Bronchial epithelial cell (primary cell): ENCODE results near the gene FRMD4A. TPM values are rescaled to one million over a fixed set of nuclear protein-coding genes. Genes with fewer than 3 reads are reported as not detected.
A peak's percentile ranks its signal among the peaks of the same experiment; 100 is the strongest.
"Not testable (repeated sequence)": the region's sequence is repeated elsewhere in the genome, so short reads cannot be mapped to it uniquely, and the experiment has no call there.

Source experiments
- DNase-seq: peaks from one replicate; pipeline ENCODE4 v3.0.0-alpha.2; 2010; ENCODE audit warnings: low read depth
- FAIRE-seq: peaks from 2 replicates; lab custom pipeline; 2011; peaks lifted over from hg19 to GRCh38; lab: Jason Lieb, UNC
- H3K27me3 ChIP-seq: 2 replicates; pipeline ENCODE4 v1.5.1; 2011; ENCODE audit warnings: low read length; ENCODE audit not compliant: control insufficient read depth, insufficient read depth
- H3K36me3 ChIP-seq: 2 replicates; pipeline ENCODE4 v1.5.1; 2011; ENCODE audit warnings: low read length; ENCODE audit not compliant: control insufficient read depth, insufficient read depth
- H3K4me3 ChIP-seq: 2 replicates; pipeline ENCODE4 v1.5.1; 2011; ENCODE audit warnings: mild to moderate bottlenecking, low read depth, low read length, control low read depth
- total RNA-seq: library from RNA; depleted of rRNA; stranded (reverse); fragments of >200 nt; gene quantifications from 2 replicates; pipeline ENCODE4 v1.2.1, GENCODE V29; 2014
- TF ChIP-seq, protein P1 (sequence below): IDR thresholded peaks from 2 replicates; pipeline ENCODE4 v1.5.1; 2011; ENCODE audit warnings: mild to moderate bottlenecking, moderate library complexity, low read length, control low read depth, inconsistent platforms; ENCODE audit not compliant: insufficient read depth, severe bottlenecking

FRMD4A gene
- total RNA-seq, 1 donor from 2014 or later, result 3.2 TPM

DNA sequence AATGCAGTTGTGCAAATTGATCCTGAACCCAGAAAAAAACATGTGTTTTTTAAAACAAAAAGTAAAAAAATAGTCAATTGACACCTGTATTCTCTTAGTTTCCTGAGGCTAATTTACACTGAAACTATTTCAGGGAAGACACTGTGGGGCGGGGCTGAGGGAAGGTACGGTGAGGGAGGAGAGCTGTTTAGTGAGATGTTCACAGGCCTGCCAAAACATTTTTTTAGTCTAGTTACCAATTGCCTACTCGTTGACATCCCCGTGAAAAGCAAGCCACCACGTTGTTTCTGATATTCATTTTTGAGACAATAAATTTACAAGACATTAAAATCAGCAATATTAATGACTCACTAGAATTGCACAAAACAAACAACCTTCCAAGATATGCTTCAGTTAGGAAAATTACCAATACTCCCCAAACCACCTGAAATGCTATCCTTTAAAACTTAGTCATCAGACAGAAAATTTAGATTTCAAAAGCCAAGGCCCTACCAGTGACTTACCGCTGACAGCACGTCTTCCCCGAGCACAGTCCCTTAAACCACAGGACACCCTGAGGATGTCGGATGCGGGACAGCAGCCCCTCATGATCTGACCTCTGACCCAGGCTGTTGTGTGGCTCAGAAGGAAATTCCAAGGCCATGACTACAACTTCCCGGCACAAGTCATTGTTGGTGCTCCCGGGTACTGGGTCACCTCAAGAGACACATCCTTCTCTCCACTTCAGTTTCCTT is 464.8 kb downstream of the FRMD4A start:
- H3K36me3 ChIP-seq, result no peaks in the 10 kb centered on the region
- TF ChIP-seq, protein P1, sequence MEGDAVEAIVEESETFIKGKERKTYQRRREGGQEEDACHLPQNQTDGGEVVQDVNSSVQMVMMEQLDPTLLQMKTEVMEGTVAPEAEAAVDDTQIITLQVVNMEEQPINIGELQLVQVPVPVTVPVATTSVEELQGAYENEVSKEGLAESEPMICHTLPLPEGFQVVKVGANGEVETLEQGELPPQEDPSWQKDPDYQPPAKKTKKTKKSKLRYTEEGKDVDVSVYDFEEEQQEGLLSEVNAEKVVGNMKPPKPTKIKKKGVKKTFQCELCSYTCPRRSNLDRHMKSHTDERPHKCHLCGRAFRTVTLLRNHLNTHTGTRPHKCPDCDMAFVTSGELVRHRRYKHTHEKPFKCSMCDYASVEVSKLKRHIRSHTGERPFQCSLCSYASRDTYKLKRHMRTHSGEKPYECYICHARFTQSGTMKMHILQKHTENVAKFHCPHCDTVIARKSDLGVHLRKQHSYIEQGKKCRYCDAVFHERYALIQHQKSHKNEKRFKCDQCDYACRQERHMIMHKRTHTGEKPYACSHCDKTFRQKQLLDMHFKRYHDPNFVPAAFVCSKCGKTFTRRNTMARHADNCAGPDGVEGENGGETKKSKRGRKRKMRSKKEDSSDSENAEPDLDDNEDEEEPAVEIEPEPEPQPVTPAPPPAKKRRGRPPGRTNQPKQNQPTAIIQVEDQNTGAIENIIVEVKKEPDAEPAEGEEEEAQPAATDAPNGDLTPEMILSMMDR, result no peak
- peak; percentile 88 for DNase-seq
- no peak overlapping the region for H3K4me3 ChIP-seq
- no peaks in the 10 kb centered on the region for H3K27me3 ChIP-seq
- FAIRE-seq, result peak; percentile 52

DNA sequence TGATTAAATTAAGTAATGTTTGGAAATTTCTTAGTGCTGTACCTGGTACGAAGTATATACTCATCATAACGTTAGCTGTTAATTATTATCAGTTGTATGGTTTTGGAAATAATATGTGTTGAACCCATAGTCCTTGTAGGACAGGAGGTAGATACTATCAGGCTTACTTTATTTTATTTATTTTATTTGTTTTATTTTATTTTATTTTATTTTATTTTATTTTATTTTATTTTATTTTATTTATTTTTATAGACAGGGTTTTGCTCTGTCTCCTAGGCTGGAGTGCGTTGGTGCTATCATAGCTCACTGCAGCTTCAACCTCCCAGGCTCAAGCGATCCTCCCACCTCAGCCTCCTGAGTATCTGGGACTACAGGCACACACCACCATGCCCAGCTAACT is 465.5 kb downstream of the FRMD4A start:
- H3K36me3 ChIP-seq, DNase-seq, FAIRE-seq, H3K4me3 ChIP-seq, H3K27me3 ChIP-seq: not testable (repeated sequence)

GRCh38 chr10:13862546-13863233 is 468.0 kb downstream of the FRMD4A start:
- FAIRE-seq (no peak), DNase-seq (peak; percentile 32)
- H3K4me3 ChIP-seq, result no peak overlapping the region
- H3K27me3 ChIP-seq, result no peaks in the 10 kb centered on the region
- H3K36me3 ChIP-seq, result no peaks in the 10 kb centered on the region
- TF ChIP-seq, protein P1, result no peak

GRCh38 chr10:13860886-13861285 is 469.8 kb downstream of the FRMD4A start:
- Histone ChIP-seq H3K27me3 (no peaks in the 10 kb centered on the region), H3K36me3 (no peaks in the 10 kb centered on the region), H3K4me3 (no peak overlapping the region)
- DNase-seq (no peak), FAIRE-seq (no peak)
- TF ChIP-seq, protein P1, result no peak

GRCh38 chr10:13859979-13860654 is 470.6 kb downstream of the FRMD4A start:
- TF ChIP-seq, protein P1, result no peak
- no peak for FAIRE-seq

GRCh38 chr10:13858709-13859108 is 472.0 kb downstream of the FRMD4A start:
- H3K36me3 ChIP-seq, result no peaks in the 10 kb centered on the region
- H3K4me3 ChIP-seq, result no peak overlapping the region
- H3K27me3 ChIP-seq, result no peaks in the 10 kb centered on the region
- TF ChIP-seq, protein P1, result no peak
- DNase-seq (no peak), FAIRE-seq (no peak)

More at GRCh38 chr10:13859979-13860654, 470.6 kb downstream of the FRMD4A start:
- Histone ChIP-seq H3K4me3 (no peak overlapping the region), H3K27me3 (no peaks in the 10 kb centered on the region), H3K36me3 (no peaks in the 10 kb centered on the region)
- DNase-seq, result peak; percentile 27
